Activated naive CD4-positive, alpha-beta T cell treated with anti-CD3 and anti-CD28 coated beads, Interleukin-2, amount 10 ng/mL, durations not matched to agents 7 days and 5 days (primary cell): Measurements from ENCODE around the gene ANAPC5.

ENCODE experiments used
- CTCF ChIA-PET: fragments of 350-600 bp; sonication (Branson Sonifier 250); formaldehyde crosslinking; loops from one replicate; lab custom pipeline; 2021; ENCODE audit warnings: antibody characterized with exemption; lab: Charles Lee
- DNase-seq: peaks from one replicate; pipeline ENCODE4 v3.0.0-alpha.2; 2020
- H3K27ac Mint-ChIP-seq: one replicate; pipeline ENCODE4 v1.8.0; 2021; ENCODE audit warnings: mild to moderate bottlenecking, moderate library complexity, mixed read lengths
- H3K27me3 Mint-ChIP-seq: one replicate; pipeline ENCODE4 v1.8.0; 2021; ENCODE audit warnings: mild to moderate bottlenecking, mixed read lengths
- H3K36me3 Mint-ChIP-seq: one replicate; pipeline ENCODE4 v1.8.0; 2021; ENCODE audit warnings: mixed read lengths
- H3K4me1 Mint-ChIP-seq: one replicate; pipeline ENCODE4 v1.8.0; 2021; ENCODE audit warnings: mixed read lengths
- H3K4me3 Mint-ChIP-seq: one replicate; pipeline ENCODE4 v1.8.0; 2021; ENCODE audit warnings: mild to moderate bottlenecking, moderate library complexity, mixed read lengths
- H3K9me3 Mint-ChIP-seq: one replicate; pipeline ENCODE4 v1.8.0; 2021; ENCODE audit warnings: mixed read lengths

ANAPC5 gene

DNA sequence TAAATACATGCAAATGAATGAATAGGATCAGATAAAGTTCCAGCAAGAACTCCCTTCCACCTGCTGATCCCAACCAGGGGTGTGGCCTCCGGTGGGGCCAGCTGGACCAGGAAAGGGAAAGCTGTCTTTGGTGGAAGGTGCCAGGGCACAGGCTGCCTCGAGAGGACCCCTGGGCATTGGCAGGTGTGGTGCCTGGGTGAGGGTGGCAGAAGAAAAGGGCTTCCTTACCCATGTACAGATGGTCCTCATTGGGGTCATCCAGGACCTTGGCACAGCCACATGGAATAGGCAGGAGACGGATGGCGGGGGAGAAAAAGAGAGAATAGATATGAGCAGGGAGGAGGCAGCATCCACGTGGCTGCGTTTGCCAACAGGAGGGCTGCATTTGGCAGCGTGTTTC is 92.1 kb downstream of the ANAPC5 start:
- Mint-ChIP-seq H3K27me3 (no peaks in the 10 kb centered on the region), H3K4me3 (no peak overlapping the region), H3K36me3 (peaks cover 50% of the 10 kb centered on the region), H3K9me3 (no peaks in the 10 kb centered on the region), H3K27ac (no peak overlapping the region), H3K4me1 (no peaks in the 10 kb centered on the region)
- CTCF ChIA-PET, result no interaction called here
- DNase-seq, result no peak

GRCh38 chr12:121259074-121259473 is 93.1 kb downstream of the ANAPC5 start:
- no peak for DNase-seq
- H3K4me3 Mint-ChIP-seq, result no peak overlapping the region
- H3K36me3 Mint-ChIP-seq, result peaks cover 55% of the 10 kb centered on the region
- H3K27me3 Mint-ChIP-seq, result no peaks in the 10 kb centered on the region
- H3K9me3 Mint-ChIP-seq, result no peaks in the 10 kb centered on the region
- H3K27ac Mint-ChIP-seq, result no peak overlapping the region
- CTCF ChIA-PET, result no interaction called here
- H3K4me1 Mint-ChIP-seq, result no peaks in the 10 kb centered on the region
